ENCODE results near the gene ENPP1.

DNA sequence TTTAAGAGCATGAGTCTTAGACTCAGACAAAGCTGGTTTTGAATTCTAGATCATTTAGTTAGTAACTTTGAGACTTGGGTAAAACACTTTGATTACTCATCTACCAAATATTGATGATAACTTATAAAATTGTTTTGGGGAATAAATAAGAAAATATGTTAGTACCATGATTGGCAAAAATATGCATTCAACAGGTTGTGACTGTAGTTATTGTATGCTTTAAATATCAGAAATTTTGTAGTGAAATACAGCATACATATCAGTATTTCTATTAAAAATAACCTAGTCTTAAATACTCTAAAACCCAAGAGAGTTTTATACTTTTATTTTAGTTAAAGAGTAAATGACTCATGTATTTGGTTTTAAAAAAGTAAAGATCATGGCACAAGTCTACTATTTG lies 68.7 kb downstream of the ENPP1 start:
- TF ChIP-seq, protein P1, sequence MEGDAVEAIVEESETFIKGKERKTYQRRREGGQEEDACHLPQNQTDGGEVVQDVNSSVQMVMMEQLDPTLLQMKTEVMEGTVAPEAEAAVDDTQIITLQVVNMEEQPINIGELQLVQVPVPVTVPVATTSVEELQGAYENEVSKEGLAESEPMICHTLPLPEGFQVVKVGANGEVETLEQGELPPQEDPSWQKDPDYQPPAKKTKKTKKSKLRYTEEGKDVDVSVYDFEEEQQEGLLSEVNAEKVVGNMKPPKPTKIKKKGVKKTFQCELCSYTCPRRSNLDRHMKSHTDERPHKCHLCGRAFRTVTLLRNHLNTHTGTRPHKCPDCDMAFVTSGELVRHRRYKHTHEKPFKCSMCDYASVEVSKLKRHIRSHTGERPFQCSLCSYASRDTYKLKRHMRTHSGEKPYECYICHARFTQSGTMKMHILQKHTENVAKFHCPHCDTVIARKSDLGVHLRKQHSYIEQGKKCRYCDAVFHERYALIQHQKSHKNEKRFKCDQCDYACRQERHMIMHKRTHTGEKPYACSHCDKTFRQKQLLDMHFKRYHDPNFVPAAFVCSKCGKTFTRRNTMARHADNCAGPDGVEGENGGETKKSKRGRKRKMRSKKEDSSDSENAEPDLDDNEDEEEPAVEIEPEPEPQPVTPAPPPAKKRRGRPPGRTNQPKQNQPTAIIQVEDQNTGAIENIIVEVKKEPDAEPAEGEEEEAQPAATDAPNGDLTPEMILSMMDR (IDR thresholded peaks at IDR 0.05), result no peak
- TF ChIP-seq POLR2A (IDR thresholded peaks at IDR 0.05), result no peak
